GM18870 (cell line): ENCODE results near the gene GRIP2.

Source experiments
- ATAC-seq: cut with Tn5 transposase; IDR thresholded peaks from one replicate; pipeline ENCODE4 v1.9.1; 2021; ENCODE audit warnings: moderate library complexity; ENCODE audit not compliant: unreplicated experiment

The GRIP2 gene

GRCh38 chr3:14439501-14440167 lies 100.5 kb downstream of the GRIP2 start:
- no peak for ATAC-seq
